Left lung (tissue), 14 donors: ENCODE data around the gene GIPC2. TPM values are rescaled to one million over a fixed set of nuclear protein-coding genes. Genes with fewer than 3 reads are reported as not detected.
"Not testable (repeated sequence)": the region's sequence is repeated elsewhere in the genome, so short reads cannot be mapped to it uniquely, and the experiment has no call there.

Source experiments
- ATAC-seq: fragments of 200-7000 bp; cut with Tn5 transposase; one replicate; pipeline ENCODE4 v1.9.1; 2020; ENCODE audit warnings: moderate library complexity
- DNase-seq, 4 donors: peaks; one replicate each; pipeline ENCODE4 v3.0.0-alpha.2; 2013 to 2020
- H3K27ac ChIP-seq, 2 donors: fragments of 200-600 bp; sonication (generic) in 1 of 2; one replicate each; pipeline versions ENCODE4 v1.5.0 to v1.8.0; 2020 to 2021
- H3K27me3 ChIP-seq, 2 donors: fragments of 200-600 bp; sonication (generic) in 1 of 2; one replicate each; pipeline versions ENCODE4 v1.5.0 to v1.8.0; 2020 to 2021
- H3K36me3 ChIP-seq, 2 donors: fragments of 200-600 bp; sonication (generic) in 1 of 2; one replicate each; pipeline versions ENCODE4 v1.5.0 to v1.8.0; 2020 to 2021
- H3K4me1 ChIP-seq, 2 donors: fragments of 200-600 bp; one replicate each; pipeline ENCODE4 v1.8.0; 2021
- H3K4me3 ChIP-seq, 2 donors: fragments of 200-600 bp; sonication (generic) in 1 of 2; one replicate each; pipeline versions ENCODE4 v1.5.0 to v1.8.0; 2020 to 2021; ENCODE audit warnings: mild to moderate bottlenecking in 1 of 2
- H3K9me3 ChIP-seq, 2 donors: fragments of 200-600 bp; sonication (generic) in 1 of 2; one replicate each; pipeline versions ENCODE4 v1.5.0 to v1.8.0; 2020 to 2021
- intact Hi-C, 2 donors: fragments of 100-400 bp; cut with DNase I; formaldehyde crosslinking; loops; one replicate each; pipeline versions ENCODE4 v1.11.2 to v1.14.2; 2022
- long read RNA-seq, 12 donors: library from polyadenylated mRNA in 2 of 12; unstranded in 2 of 12; transcript quantifications; one replicate each; pipeline ENCODE4 v2.0.0 and lab custom pipeline, GENCODE V29; 2019 to 2026
- polyA plus RNA-seq, 6 donors: library from polyadenylated mRNA; unstranded; fragments of 120-200 nt; gene quantifications; one replicate each; pipeline ENCODE4 v1.2.1, GENCODE V29; 2013; ENCODE audit not compliant: insufficient read length in 6 of 6
- total RNA-seq, 2 donors: library from RNA; stranded (reverse); fragmentation: NEBNext Ultra II Directional; extraction: Animal tissue kit (Norgen Biotek cat#: 25700); gene quantifications; one replicate each; pipeline ENCODE4 v1.2.1, GENCODE V29; 2021
- TF ChIP-seq, protein P1 (sequence below), 2 donors: fragments of 200-600 bp; sonication (generic) in 1 of 2; IDR thresholded peaks; one replicate each; pipeline versions ENCODE4 v1.5.0 to v1.8.0; 2021; ENCODE audit warnings: antibody characterized with exemption in 2 of 2
- donor health status: DM: no; HTN: yes; CAD: no.
- donor health status: DM: no; HTN: no; CAD: no.

GIPC2 gene, protein sequence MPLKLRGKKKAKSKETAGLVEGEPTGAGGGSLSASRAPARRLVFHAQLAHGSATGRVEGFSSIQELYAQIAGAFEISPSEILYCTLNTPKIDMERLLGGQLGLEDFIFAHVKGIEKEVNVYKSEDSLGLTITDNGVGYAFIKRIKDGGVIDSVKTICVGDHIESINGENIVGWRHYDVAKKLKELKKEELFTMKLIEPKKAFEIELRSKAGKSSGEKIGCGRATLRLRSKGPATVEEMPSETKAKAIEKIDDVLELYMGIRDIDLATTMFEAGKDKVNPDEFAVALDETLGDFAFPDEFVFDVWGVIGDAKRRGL
- 1 to 10 TPM; 1.2 to 2.2 TPM for total RNA-seq
- polyA plus RNA-seq, result 1 to 10 TPM in 1 of 6 donors, under 1 TPM in 5; 0.46 to 1.5 (median 0.68) TPM
- long read RNA-seq, donor 1, partial matches to known transcripts, result 0 of 1 reads
- long read RNA-seq, donor 1, other reads (novel, unspliced or antisense), result 0 of 1 reads
- long read RNA-seq, donor 2, partial matches to known transcripts, result 0 of 1 reads
- long read RNA-seq, donor 2, other reads (novel, unspliced or antisense), result 0 of 1 reads
- long read RNA-seq, donor 3, result 0 reads
- long read RNA-seq, donor 4, partial matches to known transcripts, result 0 of 2 reads
- long read RNA-seq, donor 4, other reads (novel, unspliced or antisense), result 1 of 2 reads
- long read RNA-seq, donor 5, result 0 reads
- long read RNA-seq, donor 6, result 0 reads
- long read RNA-seq, donor 7, partial matches to known transcripts, result 0 of 1 reads
- long read RNA-seq, donor 7, other reads (novel, unspliced or antisense), result 0 of 1 reads
- long read RNA-seq, donor 8, result 0 reads
- long read RNA-seq, donor 9, result 0 reads
- long read RNA-seq, donor 10, partial matches to known transcripts, result 0 of 1 reads
- long read RNA-seq, donor 10, other reads (novel, unspliced or antisense), result 1 of 1 reads
- long read RNA-seq, donor 11, result 0 reads
- long read RNA-seq, donor 12, result 0 reads

DNA sequence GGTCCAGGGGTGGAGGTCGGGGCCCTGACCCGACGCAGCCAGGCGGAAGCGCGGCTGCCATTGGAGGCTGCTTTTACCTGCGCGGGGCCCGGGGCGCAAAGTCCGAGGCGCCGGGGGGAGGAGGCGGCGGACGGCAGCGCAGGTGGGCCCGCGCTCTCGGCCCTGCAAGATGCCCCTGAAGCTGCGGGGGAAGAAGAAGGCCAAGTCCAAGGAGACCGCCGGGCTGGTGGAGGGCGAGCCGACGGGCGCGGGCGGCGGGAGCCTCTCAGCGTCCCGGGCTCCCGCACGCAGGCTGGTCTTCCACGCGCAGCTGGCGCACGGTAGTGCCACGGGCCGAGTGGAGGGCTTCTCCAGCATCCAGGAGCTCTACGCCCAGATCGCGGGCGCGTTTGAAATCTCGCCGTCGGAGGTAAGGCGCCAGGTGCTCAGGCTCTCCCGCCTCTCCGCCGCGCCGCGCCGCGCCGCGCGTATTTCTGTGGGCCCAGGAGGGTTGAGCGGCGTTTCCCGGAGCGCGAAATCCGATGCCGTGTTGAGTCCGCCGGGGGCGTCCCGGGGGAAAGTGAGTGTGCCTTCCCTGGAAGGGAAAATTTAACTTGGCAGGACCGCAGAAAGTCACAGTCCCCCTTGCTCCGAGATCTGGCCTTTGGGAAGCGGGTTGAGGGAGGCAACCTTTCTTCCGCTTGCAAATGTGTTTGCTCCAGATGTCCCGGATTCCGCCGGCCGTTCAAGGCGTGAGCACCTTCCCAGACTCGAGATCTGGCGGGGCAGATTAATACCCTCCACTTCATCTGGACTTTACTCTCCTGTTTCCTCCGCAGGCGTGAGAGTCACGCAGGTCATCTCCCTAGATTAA is at the start of gene GIPC2:
GIPC2 (plus strand) TSS at position 41 of the 853 bp plus-strand sequence; CDS start at position 170, 129 bp downstream.
- H3K27me3 ChIP-seq, result peaks cover 6 to 46% of the 10 kb centered on the region in 2 donors
- peak within 1 kb of the TSS; percentile 44 to 79 for H3K27ac ChIP-seq
- no peaks in the 10 kb centered on the region for H3K9me3 ChIP-seq
- H3K4me1 ChIP-seq, result peaks cover 0 to 18% of the 10 kb centered on the region in 2 donors
- ATAC-seq (peak; percentile 72), DNase-seq (peak in 2 of 4 donors; percentile 33 to 78)
- peak within 1 kb of the TSS; percentile 38 to 55 for H3K4me3 ChIP-seq
- intact Hi-C loops, result no loop called here
- no peaks in the 10 kb centered on the region for H3K36me3 ChIP-seq
- TF ChIP-seq, protein P1, sequence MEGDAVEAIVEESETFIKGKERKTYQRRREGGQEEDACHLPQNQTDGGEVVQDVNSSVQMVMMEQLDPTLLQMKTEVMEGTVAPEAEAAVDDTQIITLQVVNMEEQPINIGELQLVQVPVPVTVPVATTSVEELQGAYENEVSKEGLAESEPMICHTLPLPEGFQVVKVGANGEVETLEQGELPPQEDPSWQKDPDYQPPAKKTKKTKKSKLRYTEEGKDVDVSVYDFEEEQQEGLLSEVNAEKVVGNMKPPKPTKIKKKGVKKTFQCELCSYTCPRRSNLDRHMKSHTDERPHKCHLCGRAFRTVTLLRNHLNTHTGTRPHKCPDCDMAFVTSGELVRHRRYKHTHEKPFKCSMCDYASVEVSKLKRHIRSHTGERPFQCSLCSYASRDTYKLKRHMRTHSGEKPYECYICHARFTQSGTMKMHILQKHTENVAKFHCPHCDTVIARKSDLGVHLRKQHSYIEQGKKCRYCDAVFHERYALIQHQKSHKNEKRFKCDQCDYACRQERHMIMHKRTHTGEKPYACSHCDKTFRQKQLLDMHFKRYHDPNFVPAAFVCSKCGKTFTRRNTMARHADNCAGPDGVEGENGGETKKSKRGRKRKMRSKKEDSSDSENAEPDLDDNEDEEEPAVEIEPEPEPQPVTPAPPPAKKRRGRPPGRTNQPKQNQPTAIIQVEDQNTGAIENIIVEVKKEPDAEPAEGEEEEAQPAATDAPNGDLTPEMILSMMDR (IDR thresholded peaks at IDR 0.05), result no peak

DNA sequence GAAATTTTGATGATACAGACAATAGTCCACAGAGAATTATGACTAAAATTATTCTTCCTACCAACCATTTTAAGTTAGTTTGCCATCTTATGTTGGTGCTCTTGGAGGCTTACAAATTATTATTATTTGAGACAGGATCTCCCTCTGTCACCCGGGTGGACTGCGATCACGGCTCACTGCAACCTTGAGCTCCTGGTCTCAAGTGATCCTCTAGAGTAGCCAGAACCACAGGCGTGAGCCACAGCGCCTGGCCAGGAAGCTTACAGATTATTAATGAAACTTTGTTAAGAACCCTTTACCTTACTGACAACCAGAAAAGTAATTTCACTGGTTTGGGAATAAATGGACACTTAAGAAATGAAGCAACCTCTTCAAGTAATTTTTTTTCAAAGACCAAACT is 49.0 kb upstream of the GIPC2 start:
- ATAC-seq, result no peak
- no peaks in the 10 kb centered on the region for H3K27me3 ChIP-seq
- intact Hi-C loops, result no loop called here

DNA sequence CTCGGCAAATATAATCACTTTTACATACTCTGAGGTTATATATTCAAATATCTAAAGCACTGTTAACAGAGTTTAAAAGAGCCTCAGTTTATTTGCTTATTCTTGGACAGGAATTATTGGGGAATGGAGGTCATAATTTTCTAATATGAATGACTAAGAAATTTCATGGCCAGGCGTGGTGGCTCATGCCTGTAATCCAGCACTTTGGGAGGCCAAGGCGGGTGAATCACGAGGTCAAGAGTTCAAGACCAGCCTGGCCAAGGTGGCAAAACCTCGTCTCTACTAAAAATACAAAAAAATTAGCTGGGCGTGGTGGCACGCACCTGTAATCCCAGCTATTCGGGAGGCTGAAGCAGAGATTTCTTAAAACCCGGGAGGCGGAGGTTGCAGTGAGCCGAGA is 45.2 kb upstream of the GIPC2 start:
- DNase-seq, ATAC-seq, H3K9me3 ChIP-seq, intact Hi-C loops, H3K27me3 ChIP-seq, H3K4me3 ChIP-seq, H3K27ac ChIP-seq, H3K36me3 ChIP-seq: not testable (repeated sequence)
- H3K4me1 ChIP-seq, result peaks cover 0 to 12% of the 10 kb centered on the region in 2 donors

More for the DNA sequence above, 49.0 kb upstream of the GIPC2 start:
- peaks cover 0 to 5% of the 10 kb centered on the region in 2 donors for H3K36me3 ChIP-seq
- H3K27ac ChIP-seq, result no peak overlapping the region
- H3K9me3 ChIP-seq, result no peaks in the 10 kb centered on the region
- H3K4me1 ChIP-seq, result no peaks in the 10 kb centered on the region
- TF ChIP-seq, protein P1 (IDR thresholded peaks at IDR 0.05), result no peak
- no peak overlapping the region for H3K4me3 ChIP-seq
- DNase-seq, result no peak

DNA sequence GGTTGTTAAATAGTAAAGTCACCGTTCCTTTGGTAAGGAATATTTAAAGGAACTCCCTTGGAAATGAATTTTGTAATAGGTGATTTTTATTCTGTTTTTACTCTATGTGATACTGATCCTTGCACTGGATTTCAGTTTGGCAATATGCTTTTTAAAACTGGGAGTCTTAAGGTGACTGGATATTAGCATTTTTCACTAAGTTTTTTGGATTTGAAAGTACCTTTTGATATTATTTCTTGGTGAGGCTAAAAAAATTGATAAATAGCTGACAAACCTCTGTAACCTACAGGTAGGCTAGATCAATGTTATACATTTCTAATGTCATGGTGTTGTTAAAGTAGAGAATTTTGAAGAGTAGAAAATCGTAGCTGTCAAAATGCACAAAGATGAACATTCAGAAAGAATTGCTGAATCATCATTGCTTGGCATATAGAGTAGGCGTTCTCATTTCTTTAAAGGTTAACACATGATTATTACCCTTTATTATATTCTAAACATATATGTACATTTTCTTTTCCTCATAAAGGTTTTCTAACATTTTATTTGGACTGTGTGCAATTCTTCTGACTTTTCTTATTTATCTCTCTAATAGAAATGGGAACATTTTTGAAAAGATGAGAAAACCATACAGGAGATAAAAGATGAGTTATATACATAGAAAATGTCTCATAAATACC is 42.6 kb upstream of the GIPC2 start:
- TF ChIP-seq, protein P1 (IDR thresholded peaks at IDR 0.05), result no peak

More for the DNA sequence above, 42.6 kb upstream of the GIPC2 start:
- no peaks in the 10 kb centered on the region for H3K27me3 ChIP-seq
- intact Hi-C loops, result no loop called here
- DNase-seq, result no peak
- no peaks in the 10 kb centered on the region for H3K9me3 ChIP-seq
- peak overlapping the region; percentile 85 to 97 for H3K27ac ChIP-seq
- no peak for ATAC-seq
- H3K36me3 ChIP-seq, result no peaks in the 10 kb centered on the region
- peak overlapping the region in 1 of 2 donors; percentile 4 for H3K4me3 ChIP-seq
- peaks cover 0 to 32% of the 10 kb centered on the region in 2 donors for H3K4me1 ChIP-seq
